Thoracic aorta (tissue), 2 donors: ENCODE data around the gene LRRTM2. TPM values are rescaled to one million over a fixed set of nuclear protein-coding genes. Genes with fewer than 3 reads are reported as not detected.

Source experiments
- ATAC-seq: fragments of 150-250 bp; one replicate; pipeline ENCODE4 v1.8.0; 2017; ENCODE audit warnings: low read depth; ENCODE audit not compliant: insufficient number of reproducible peaks, low FRiP score
- DNase-seq: peaks from one replicate; pipeline ENCODE4 v3.0.0-alpha.2; 2020; ENCODE audit warnings: low spot score
- H3K27ac ChIP-seq, 2 donors: fragments of 200-600 bp; sonication (generic); 1 replicate in 1 of 2; 2 replicates in 1 of 2; pipeline ENCODE4 v1.5.1; 2016; ENCODE audit warnings: mild to moderate bottlenecking in 2 of 2, moderate library complexity in 2 of 2
- H3K27me3 ChIP-seq: fragments of 200-600 bp; sonication (generic); replicated peaks from 2 replicates; pipeline ENCODE4 v1.6.0; 2016; ENCODE audit warnings: mild to moderate bottlenecking; ENCODE audit not compliant: insufficient read depth
- H3K36me3 ChIP-seq: fragments of 200-600 bp; sonication (generic); one replicate; pipeline ENCODE4 v1.5.1; 2016
- H3K4me1 ChIP-seq, 2 donors: fragments of 200-600 bp; sonication (generic); 1 replicate in 1 of 2; 2 replicates in 1 of 2; pipeline versions ENCODE4 v1.5.1 to v1.6.0; 2016; ENCODE audit warnings: low read depth in 2 of 2, mild to moderate bottlenecking in 1 of 2; ENCODE audit not compliant: control insufficient read depth in 1 of 2
- H3K4me3 ChIP-seq: fragments of 200-600 bp; sonication (generic); 2 replicates; pipeline ENCODE4 v1.5.1; 2016; ENCODE audit warnings: mild to moderate bottlenecking
- H3K9me3 ChIP-seq: fragments of 200-600 bp; sonication (generic); 2 replicates; pipeline ENCODE4 v1.5.1; 2016
- CTCF ChIP-seq: fragments of 200-600 bp; sonication (generic); IDR thresholded peaks from one replicate; pipeline ENCODE4 v1.5.1; 2019; ENCODE audit warnings: antibody characterized with exemption
- total RNA-seq, 2 donors: library from RNA; depleted of rRNA; stranded (reverse); fragments of >200 nt; gene quantifications; one replicate each; pipeline versions ENCODE4 v1.1.0 to v1.2.3, GENCODE V29; 2016

The LRRTM2 gene
- total RNA-seq, 2 donors from 2014 or later = 0.27 to 1.9 TPM

GRCh38 chr5:138828556-138828955, 46.6 kb downstream of the LRRTM2 start:
- Histone ChIP-seq H3K27me3 (no peaks in the 10 kb centered on the region), H3K27ac (no peak overlapping the region), H3K9me3 (no peaks in the 10 kb centered on the region), H3K4me1 (peaks cover 13 to 21% of the 10 kb centered on the region in 2 donors), H3K4me3 (no peak overlapping the region), H3K36me3 (peaks cover 3% of the 10 kb centered on the region)
- DNase-seq (no peak), ATAC-seq (no peak)
- TF ChIP-seq CTCF = no peak

- peaks cover 12 to 39% of the 10 kb centered on the region in 2 donors for H3K4me1 ChIP-seq
- H3K27me3 ChIP-seq = no peaks in the 10 kb centered on the region
- TF ChIP-seq CTCF = no peak
These were observed 49.9 kb downstream of the LRRTM2 start for GRCh38 chr5:138824924-138825863.

GRCh38 chr5:138824516-138824915, 50.6 kb downstream of the LRRTM2 start:
- Histone ChIP-seq H3K4me3 (no peak overlapping the region), H3K27me3 (no peaks in the 10 kb centered on the region), H3K9me3 (no peaks in the 10 kb centered on the region), H3K27ac (peak overlapping the region in 1 of 2 donors; percentile 26), H3K36me3 (peaks cover 3% of the 10 kb centered on the region), H3K4me1 (peaks cover 12 to 40% of the 10 kb centered on the region in 2 donors)
- ATAC-seq (no peak), DNase-seq (no peak)
- TF ChIP-seq CTCF = no peak

More at GRCh38 chr5:138824924-138825863, 49.9 kb downstream of the LRRTM2 start:
- no peak for ATAC-seq
- Histone ChIP-seq H3K27ac (peak overlapping the region in 1 of 2 donors; percentile 26), H3K9me3 (no peaks in the 10 kb centered on the region), H3K36me3 (peaks cover 3% of the 10 kb centered on the region), H3K4me3 (no peak overlapping the region)
- DNase-seq = no peak

- DNase-seq = no peak
- no peak for TF ChIP-seq CTCF
These were observed 54.4 kb downstream of the LRRTM2 start for GRCh38 chr5:138820695-138821094.

GRCh38 chr5:138819081-138819480, 56.1 kb downstream of the LRRTM2 start:
- peak overlapping the region; percentile 7 to 28 for H3K27ac ChIP-seq
- DNase-seq = no peak
- peaks cover 27 to 72% of the 10 kb centered on the region in 2 donors for H3K4me1 ChIP-seq
- no peaks in the 10 kb centered on the region for H3K27me3 ChIP-seq
- no peak for TF ChIP-seq CTCF
- no peak overlapping the region for H3K4me3 ChIP-seq
- H3K9me3 ChIP-seq = no peaks in the 10 kb centered on the region
- H3K36me3 ChIP-seq = no peaks in the 10 kb centered on the region
- no peak for ATAC-seq

More at GRCh38 chr5:138820695-138821094, 54.4 kb downstream of the LRRTM2 start:
- no peaks in the 10 kb centered on the region for H3K9me3 ChIP-seq
- no peak overlapping the region for H3K27ac ChIP-seq
- peaks cover 26 to 71% of the 10 kb centered on the region in 2 donors for H3K4me1 ChIP-seq
- no peak for ATAC-seq
- H3K27me3 ChIP-seq = no peaks in the 10 kb centered on the region
- H3K4me3 ChIP-seq = no peak overlapping the region
- H3K36me3 ChIP-seq = no peaks in the 10 kb centered on the region
